ENCODE measurements around the gene GARIN5B.
A peak's percentile ranks its signal among the peaks of the same experiment; 100 is the strongest.

The GARIN5B gene

GRCh38 chr19:55319785-55320184 is 43.3 kb downstream of the GARIN5B start:
- DNase-seq, result no peak

- no peak for DNase-seq
Measured at GRCh38 chr19:55316646-55317045, 46.4 kb downstream of the GARIN5B start.

GRCh38 chr19:55315956-55316525 is 47.0 kb downstream of the GARIN5B start:
- no peak for DNase-seq

GRCh38 chr19:55314396-55314795 is 48.7 kb downstream of the GARIN5B start:
- DNase-seq, result no peak

- DNase-seq, result no peak
Measured at GRCh38 chr19:55312621-55313512, 50.2 kb downstream of the GARIN5B start.

- no peak for DNase-seq
Measured at GRCh38 chr19:55311797-55312196, 51.3 kb downstream of the GARIN5B start.

GRCh38 chr19:55311397-55311796 is 51.7 kb downstream of the GARIN5B start:
- DNase-seq, result no peak

- no peak for DNase-seq
Measured at GRCh38 chr19:55310498-55310897, 52.6 kb downstream of the GARIN5B start.

GRCh38 chr19:55309448-55309847 is 53.6 kb downstream of the GARIN5B start:
- DNase-seq, result no peak

GRCh38 chr19:55308281-55308680 is 54.8 kb downstream of the GARIN5B start:
- DNase-seq, result no peak

- no peak for DNase-seq
Measured at GRCh38 chr19:55306712-55307111, 56.3 kb downstream of the GARIN5B start.

- no peak for DNase-seq
Measured at GRCh38 chr19:55305983-55306562, 57.0 kb downstream of the GARIN5B start.

GRCh38 chr19:55305491-55305890 is 57.6 kb downstream of the GARIN5B start:
- DNase-seq, result peak; percentile 55

- no peak for DNase-seq
Measured at GRCh38 chr19:55304980-55305379, 58.1 kb downstream of the GARIN5B start.
